NOMO-1 treated with dmso at 0.1 percent for 144 hours (cell line): ENCODE results near the gene PLCB1.
"Not testable (repeated sequence)": the region's sequence is repeated elsewhere in the genome, so short reads cannot be mapped to it uniquely, and the experiment has no call there.

Experiments used
- DNase-seq: peaks from one replicate; lab custom pipeline; 2025; ENCODE audit not compliant: unreplicated experiment; lab: John Stamatoyannopoulos, UW

PLCB1 gene

GRCh38 chr20:8798505-8798904, 666.4 kb downstream of the PLCB1 start:
- DNase-seq: no peak

- DNase-seq: no peak
These were observed 668.0 kb downstream of the PLCB1 start for GRCh38 chr20:8800089-8800488.

GRCh38 chr20:8801686-8802085, 669.6 kb downstream of the PLCB1 start:
- DNase-seq: no peak

GRCh38 chr20:8803065-8803464, 671.0 kb downstream of the PLCB1 start:
- no peak for DNase-seq

- DNase-seq: no peak
These were observed 671.9 kb downstream of the PLCB1 start for GRCh38 chr20:8803941-8804340.

- DNase-seq: no peak
These were observed 673.8 kb downstream of the PLCB1 start for GRCh38 chr20:8805737-8806442.

GRCh38 chr20:8807480-8808201, 675.6 kb downstream of the PLCB1 start:
- no peak for DNase-seq

GRCh38 chr20:8808202-8808535, 676.1 kb downstream of the PLCB1 start:
- no peak for DNase-seq

- DNase-seq: no peak
These were observed 677.3 kb downstream of the PLCB1 start for GRCh38 chr20:8809107-8809953.

- DNase-seq: no peak
These were observed 679.9 kb downstream of the PLCB1 start for GRCh38 chr20:8811801-8812594.

GRCh38 chr20:8812817-8813216, 680.8 kb downstream of the PLCB1 start:
- no peak for DNase-seq

GRCh38 chr20:8815208-8815607, 683.1 kb downstream of the PLCB1 start:
- DNase-seq: no peak

GRCh38 chr20:8829256-8829655, 697.2 kb downstream of the PLCB1 start:
- no peak for DNase-seq

- DNase-seq: not testable (repeated sequence)
These were observed 702.2 kb downstream of the PLCB1 start for GRCh38 chr20:8834294-8834693.

- no peak for DNase-seq
These were observed 702.8 kb downstream of the PLCB1 start for GRCh38 chr20:8834851-8835250.

- DNase-seq: no peak
These were observed 705.3 kb downstream of the PLCB1 start for GRCh38 chr20:8837396-8837795.

- no peak for DNase-seq
These were observed 710.5 kb downstream of the PLCB1 start for GRCh38 chr20:8842525-8842924.

- DNase-seq: no peak
These were observed 712.1 kb downstream of the PLCB1 start for GRCh38 chr20:8844179-8844578.

GRCh38 chr20:8849990-8850389, 717.9 kb downstream of the PLCB1 start:
- no peak for DNase-seq

GRCh38 chr20:8851446-8851845, 719.4 kb downstream of the PLCB1 start:
- no peak for DNase-seq

- DNase-seq: not testable (repeated sequence)
These were observed 719.9 kb downstream of the PLCB1 start for GRCh38 chr20:8851919-8852318.
